Measurements from ENCODE around the gene CCDC160. TPM values are rescaled to one million over a fixed set of nuclear protein-coding genes. Genes with fewer than 3 reads are reported as not detected.

Gene CCDC160
- total RNA-seq, 1 experiment from 2014 or later, result 0.48 TPM

Other genes starting within 250 kb of the CCDC160 start
- 32.8 and 51.3 TPM in 2 replicates for gene PHF6, start 136.1 kb downstream of the CCDC160 start, total RNA-seq (2021)
- 49.4 and 61.7 TPM in 2 replicates for gene HPRT1, start 223.0 kb downstream of the CCDC160 start, total RNA-seq (2021)